GM12891 (cell line): Measurements from ENCODE around the gene BCAR3.

Experiments used
- POLR2A ChIP-seq: IDR thresholded peaks from 2 replicates; pipeline ENCODE4 v1.6.1; 2011; ENCODE audit warnings: low read depth, low read length, control low read depth
- POLR2AphosphoS5 ChIP-seq: IDR thresholded peaks from 2 replicates; pipeline ENCODE4 v1.6.1; 2011; ENCODE audit warnings: low read depth, low read length, control low read depth

DNA sequence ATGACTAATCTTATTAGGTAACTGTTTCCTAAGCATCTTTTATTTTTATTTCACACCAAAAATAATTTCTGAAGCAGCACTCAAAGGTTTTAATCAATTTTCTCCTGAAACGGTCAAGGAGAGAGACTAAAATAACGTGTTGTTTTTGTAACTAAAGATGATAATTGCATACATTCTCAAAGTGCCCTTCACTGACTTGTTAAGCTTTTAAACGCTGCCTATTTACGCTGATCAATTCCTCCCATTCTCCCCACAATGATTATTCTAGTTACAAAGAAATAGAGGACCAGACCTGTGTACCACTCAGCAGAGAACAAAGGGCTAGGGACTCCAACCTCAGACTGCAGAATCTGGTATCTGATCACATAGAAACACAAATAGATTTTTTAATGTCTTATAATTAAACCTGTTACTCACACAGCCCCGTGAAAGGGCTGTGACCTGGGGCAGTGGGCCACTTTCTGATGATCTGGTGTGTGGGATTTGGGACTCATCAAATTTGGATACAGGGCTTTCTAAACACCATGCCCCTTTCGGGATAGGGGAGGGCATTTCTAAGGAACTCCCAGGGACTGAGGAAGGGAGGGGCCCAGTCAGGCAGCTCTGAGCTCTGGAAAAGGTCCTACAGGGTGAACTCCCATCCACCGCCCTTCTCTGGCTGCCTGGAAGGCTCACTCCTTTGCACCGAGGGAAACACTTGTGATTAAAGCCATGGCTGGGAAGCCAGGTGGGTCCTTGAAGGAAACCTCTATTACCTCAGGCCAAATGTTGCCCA, 65.2 kb downstream of the BCAR3 start:
- no peak for TF ChIP-seq POLR2A
- TF ChIP-seq POLR2AphosphoS5, result no peak
